OCI-LY7 (cell line): ENCODE data around the gene NT5M. TPM values are rescaled to one million over a fixed set of nuclear protein-coding genes. Genes with fewer than 3 reads are reported as not detected.

Experiments
- BruUV-seq: library from RNA; stranded (reverse); fragments of 400-500 nt; replicated peaks from 2 replicates; lab custom pipeline; 2021; lab: Mats Ljungman, UMichigan
- CTCF ChIA-PET: fragments of 300-600 bp; sonication (Branson Sonifier 250); formaldehyde crosslinking; loops from one replicate; lab custom pipeline; 2022; ENCODE audit warnings: antibody characterized with exemption; ENCODE audit not compliant: unreplicated experiment; lab: Charles Lee
- POLR2A ChIA-PET: fragments of 300-600 bp; sonication (Branson Sonifier 250); formaldehyde crosslinking; loops from one replicate; lab custom pipeline; 2022; ENCODE audit warnings: antibody characterized with exemption; lab: Charles Lee
- DNase-seq: peaks from one replicate; pipeline ENCODE4 v3.0.0-alpha.2; 2015; ENCODE audit warnings: low spot score
- H2AFZ ChIP-seq: fragments of 200-600 bp; sonication (generic), shearing (Covaris generic); 2 replicates; pipeline ENCODE4 v1.6.1; 2014; ENCODE audit warnings: mild to moderate bottlenecking, antibody characterized with exemption, low read length, moderate library complexity
- H3K27ac ChIP-seq: fragments of 200-600 bp; sonication (generic); 2 replicates; pipeline ENCODE4 v1.5.1; 2014; ENCODE audit warnings: mixed run types, low read depth, mild to moderate bottlenecking, moderate library complexity, low read length, inconsistent platforms; ENCODE audit not compliant: poor library complexity, severe bottlenecking
- H3K36me3 ChIP-seq: fragments of 200-600 bp; sonication (generic); 2 replicates; pipeline ENCODE4 v1.6.1; 2014; ENCODE audit warnings: mild to moderate bottlenecking, antibody characterized with exemption, low read length, moderate library complexity, mixed read lengths; ENCODE audit not compliant: insufficient read depth
- H3K4me1 ChIP-seq: fragments of 200-600 bp; sonication (generic); 2 replicates; pipeline ENCODE4 v1.5.1; 2014; ENCODE audit warnings: mild to moderate bottlenecking, low read length; ENCODE audit not compliant: insufficient read depth, poor library complexity, severe bottlenecking
- H3K4me2 ChIP-seq: fragments of 200-600 bp; sonication (generic); 2 replicates; pipeline ENCODE4 v1.6.1; 2014; ENCODE audit warnings: mild to moderate bottlenecking, low read length
- H3K4me3 ChIP-seq: fragments of 200-600 bp; sonication (generic); 2 replicates; pipeline ENCODE4 v1.5.1; 2014; ENCODE audit warnings: mild to moderate bottlenecking, low read depth, low read length; ENCODE audit not compliant: poor library complexity, severe bottlenecking
- H3K79me2 ChIP-seq: fragments of 200-600 bp; sonication (generic); 2 replicates; pipeline ENCODE4 v1.6.1; 2016; ENCODE audit warnings: low read depth, mild to moderate bottlenecking, low read length, moderate library complexity, mixed read lengths; ENCODE audit not compliant: insufficient read depth
- H3K9me2 ChIP-seq: fragments of 200-600 bp; sonication (generic); 2 replicates; pipeline ENCODE4 v1.6.1; 2016; ENCODE audit warnings: mild to moderate bottlenecking, low read length, mixed read lengths; ENCODE audit not compliant: insufficient read depth
- H3K9me3 ChIP-seq: fragments of 200-600 bp; sonication (generic); 2 replicates; pipeline ENCODE4 v1.6.1; 2014; ENCODE audit warnings: mild to moderate bottlenecking, mixed run types, low read length, mixed read lengths
- H4K20me1 ChIP-seq: fragments of 200-600 bp; sonication (generic); 2 replicates; pipeline ENCODE4 v1.6.1; 2014; ENCODE audit warnings: mild to moderate bottlenecking, antibody characterized with exemption, low read length, moderate library complexity, mixed read lengths; ENCODE audit not compliant: insufficient read depth
- EZH2phosphoT487 ChIP-seq: fragments of 200-600 bp; sonication (generic); IDR thresholded peaks from 2 replicates; pipeline ENCODE4 v1.6.1; 2018; ENCODE audit warnings: low read depth, borderline replicate concordance, mild to moderate bottlenecking, mixed run types, antibody characterized with exemption, low read length, moderate library complexity, mixed read lengths
- intact Hi-C: fragments of 100-400 bp; cut with micrococcal nuclease; formaldehyde crosslinking; loops from one replicate; pipeline ENCODE4 v1.10.0; 2022; ENCODE audit not compliant: unreplicated experiment
- total RNA-seq, 2 experiments: library from RNA; depleted of rRNA in 1 of 2; stranded (reverse); fragments of >200 nt in 1 of 2; shearing (Covaris generic) in 1 of 2; gene quantifications; 2 replicates each; pipeline ENCODE4 v1.2.3, GENCODE V29; 2014 to 2022
- TF ChIP-seq, protein P1 (sequence below): fragments of 200-600 bp; sonication (generic); conservative IDR thresholded peaks from 2 replicates; pipeline ENCODE4 v1.5.1; 2014; ENCODE audit warnings: mild to moderate bottlenecking, antibody characterized with exemption, low read length, moderate library complexity, mixed read lengths

The NT5M gene
- total RNA-seq, 2 experiments from 2014 or later, result 8.2 to 14.0 TPM

DNA sequence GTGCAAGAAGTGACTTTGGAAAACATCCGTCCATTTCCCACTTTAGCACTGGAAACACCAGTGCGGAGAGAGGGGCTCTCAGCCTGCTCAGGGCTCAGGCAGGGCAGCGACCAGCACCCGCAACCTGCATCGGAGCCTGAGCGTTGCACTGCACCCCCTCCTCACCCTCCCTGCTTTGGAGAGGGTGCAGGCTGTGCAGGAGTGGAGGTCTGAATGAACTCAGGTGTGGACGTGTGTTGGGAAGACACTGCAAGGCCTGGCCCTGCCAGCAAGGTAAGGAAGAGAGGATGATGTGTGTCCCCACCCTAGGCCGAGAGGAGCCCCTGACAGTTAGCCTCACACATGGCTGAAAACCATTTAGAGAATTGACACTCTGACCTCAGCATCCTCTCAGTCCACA, 81.8 kb downstream of the NT5M start:
- ChIA-PET CTCF (no interaction called here), POLR2A (no interaction called here)
- no peak overlapping the region for H3K4me2 ChIP-seq
- H3K4me3 ChIP-seq, result no peak overlapping the region
- no peaks in the 10 kb centered on the region for H3K9me2 ChIP-seq
- H3K4me1 ChIP-seq, result no peaks in the 10 kb centered on the region
- H3K79me2 ChIP-seq, result no peaks in the 10 kb centered on the region
- TF ChIP-seq, protein P1, sequence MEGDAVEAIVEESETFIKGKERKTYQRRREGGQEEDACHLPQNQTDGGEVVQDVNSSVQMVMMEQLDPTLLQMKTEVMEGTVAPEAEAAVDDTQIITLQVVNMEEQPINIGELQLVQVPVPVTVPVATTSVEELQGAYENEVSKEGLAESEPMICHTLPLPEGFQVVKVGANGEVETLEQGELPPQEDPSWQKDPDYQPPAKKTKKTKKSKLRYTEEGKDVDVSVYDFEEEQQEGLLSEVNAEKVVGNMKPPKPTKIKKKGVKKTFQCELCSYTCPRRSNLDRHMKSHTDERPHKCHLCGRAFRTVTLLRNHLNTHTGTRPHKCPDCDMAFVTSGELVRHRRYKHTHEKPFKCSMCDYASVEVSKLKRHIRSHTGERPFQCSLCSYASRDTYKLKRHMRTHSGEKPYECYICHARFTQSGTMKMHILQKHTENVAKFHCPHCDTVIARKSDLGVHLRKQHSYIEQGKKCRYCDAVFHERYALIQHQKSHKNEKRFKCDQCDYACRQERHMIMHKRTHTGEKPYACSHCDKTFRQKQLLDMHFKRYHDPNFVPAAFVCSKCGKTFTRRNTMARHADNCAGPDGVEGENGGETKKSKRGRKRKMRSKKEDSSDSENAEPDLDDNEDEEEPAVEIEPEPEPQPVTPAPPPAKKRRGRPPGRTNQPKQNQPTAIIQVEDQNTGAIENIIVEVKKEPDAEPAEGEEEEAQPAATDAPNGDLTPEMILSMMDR, result no peak
- no peak for TF ChIP-seq EZH2phosphoT487
- intact Hi-C loops, result no loop called here
- no TSS peak for BruUV-seq
- H2AFZ ChIP-seq, result no peak overlapping the region
- no peaks in the 10 kb centered on the region for H4K20me1 ChIP-seq
- H3K27ac ChIP-seq, result no peak overlapping the region
- H3K9me3 ChIP-seq, result no peaks in the 10 kb centered on the region
- H3K36me3 ChIP-seq, result no peaks in the 10 kb centered on the region
- DNase-seq, result no peak

DNA sequence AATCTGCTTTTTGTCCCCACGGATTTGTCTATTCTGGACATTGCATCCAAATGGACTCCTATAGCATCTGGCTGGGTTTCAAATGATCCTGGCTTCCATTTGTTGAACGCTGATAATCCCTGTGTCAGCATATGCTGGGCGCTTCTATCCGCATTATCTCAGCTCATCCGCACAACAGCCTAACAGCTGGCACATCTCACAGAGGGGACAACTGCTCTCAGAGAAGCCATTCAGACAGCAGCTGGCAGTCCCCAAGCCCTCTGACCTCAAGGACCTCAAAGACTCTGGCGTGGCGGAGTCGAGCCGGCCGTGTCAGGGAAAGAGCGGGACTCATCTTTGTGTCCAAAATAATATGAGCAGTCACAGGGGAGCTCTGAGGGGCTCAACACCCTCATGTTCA, 82.3 kb downstream of the NT5M start:
- H3K4me2 ChIP-seq, result no peak overlapping the region
- no peak overlapping the region for H2AFZ ChIP-seq
- DNase-seq, result no peak
- no peak overlapping the region for H3K27ac ChIP-seq
- H3K9me3 ChIP-seq, result no peaks in the 10 kb centered on the region
- BruUV-seq, result no TSS peak
- no peak overlapping the region for H3K4me3 ChIP-seq
- intact Hi-C loops, result no loop called here
- H4K20me1 ChIP-seq, result no peaks in the 10 kb centered on the region
- no peaks in the 10 kb centered on the region for H3K9me2 ChIP-seq
- no peaks in the 10 kb centered on the region for H3K4me1 ChIP-seq
- H3K36me3 ChIP-seq, result no peaks in the 10 kb centered on the region
- H3K79me2 ChIP-seq, result no peaks in the 10 kb centered on the region
- ChIA-PET CTCF (no interaction called here), POLR2A (no interaction called here)
- TF ChIP-seq EZH2phosphoT487, result no peak
- TF ChIP-seq, protein P1, result no peak

DNA sequence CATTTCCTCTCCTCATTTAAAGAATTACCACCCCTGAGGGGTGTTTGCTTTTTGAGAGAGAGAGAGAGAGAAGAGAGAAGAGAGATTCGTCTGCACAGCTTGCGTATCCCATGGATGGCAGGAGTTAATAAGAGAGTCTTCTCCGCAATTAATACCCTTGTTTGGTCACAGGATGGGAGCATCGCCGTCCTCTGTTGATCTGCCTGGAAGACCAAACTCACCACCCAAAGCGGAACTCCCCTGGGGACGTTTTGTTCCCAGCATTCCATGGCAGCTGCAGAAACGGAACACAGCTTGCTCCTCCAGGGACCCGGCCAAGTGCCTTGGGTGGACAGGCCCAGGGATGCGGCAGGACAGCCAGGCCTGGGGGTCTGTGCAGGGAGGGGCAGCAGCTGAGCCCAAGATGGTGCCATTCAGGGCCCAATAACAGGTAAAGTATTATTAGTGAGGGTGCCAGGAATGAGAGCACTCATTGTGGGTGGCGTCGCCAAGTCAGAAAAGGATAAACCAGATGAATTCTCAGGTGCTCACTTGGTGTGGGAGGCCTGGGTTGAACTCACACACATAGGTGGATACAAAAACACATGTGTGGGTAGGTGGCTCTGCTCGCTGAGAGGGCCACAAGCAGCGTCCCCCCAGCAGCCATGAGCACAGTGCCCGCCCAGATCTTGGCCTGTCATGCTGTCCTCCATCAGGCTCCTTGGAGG, 83.1 kb downstream of the NT5M start:
- Histone ChIP-seq H2AFZ (no peak overlapping the region), H3K9me3 (no peaks in the 10 kb centered on the region), H3K27ac (no peak overlapping the region), H3K4me1 (no peaks in the 10 kb centered on the region), H3K4me2 (no peak overlapping the region), H3K79me2 (no peaks in the 10 kb centered on the region), H3K36me3 (no peaks in the 10 kb centered on the region), H3K4me3 (no peak overlapping the region), H3K9me2 (no peaks in the 10 kb centered on the region), H4K20me1 (no peaks in the 10 kb centered on the region)
- no TSS peak for BruUV-seq
- CTCF ChIA-PET, result no interaction called here
- intact Hi-C loops, result no loop called here
- no peak for DNase-seq
- TF ChIP-seq, protein P1, result no peak
- no peak for TF ChIP-seq EZH2phosphoT487
- POLR2A ChIA-PET, result no interaction called here
